Measurements from ENCODE around the gene CBX1. TPM values are rescaled to one million over a fixed set of nuclear protein-coding genes. Genes with fewer than 3 reads are reported as not detected.

CBX1 gene
- total and polyA plus RNA-seq, 2 experiments from 2014 or later, result 127 to 223 TPM

DNA sequence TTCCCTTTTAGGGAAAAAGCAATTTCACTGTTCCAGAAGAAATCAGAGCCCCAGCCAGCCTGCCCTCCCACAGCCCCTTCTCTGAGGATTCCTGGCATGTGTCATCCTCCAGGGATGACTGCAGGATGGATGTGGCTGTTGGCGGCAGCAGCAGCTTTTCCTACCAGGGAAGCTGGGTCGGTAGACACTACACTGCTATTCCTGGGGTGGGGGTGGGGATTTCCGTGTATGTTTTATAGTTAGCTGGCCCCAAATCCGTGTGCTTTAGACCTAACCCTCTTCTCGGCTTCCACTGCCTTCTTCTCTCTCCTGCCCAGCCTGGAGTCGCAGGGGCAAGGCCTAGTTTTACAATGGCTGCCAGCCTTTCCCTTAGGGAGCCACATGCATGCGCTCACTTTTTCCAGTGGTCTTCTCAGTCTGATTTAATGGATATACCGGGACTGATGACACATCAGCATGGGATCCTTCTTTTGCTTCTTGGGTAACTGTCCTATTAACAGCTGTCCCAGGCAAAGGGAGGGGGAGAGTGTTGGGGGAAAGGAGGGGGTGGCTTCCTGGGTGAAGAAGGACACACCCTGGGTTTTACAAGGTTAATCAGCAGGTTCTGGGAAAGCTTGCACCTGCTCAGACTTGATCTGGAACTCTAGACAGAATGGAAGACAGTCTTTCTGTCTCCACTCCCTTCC, 55.8 kb downstream of the CBX1 start:
- H3K4me2 ChIP-seq, result no peak overlapping the region; the same call in 1 of the 2 replicates
- no peak for ATAC-seq
- H4K20me1 ChIP-seq (replicated peaks; ENCODE audit: insufficient read depth), result peaks cover 4% of the 10 kb centered on the region; the same call in 1 of the 2 replicates

More for the DNA sequence above, 55.8 kb downstream of the CBX1 start:
- H3K9me3 Mint-ChIP-seq, result no peaks in the 10 kb centered on the region
- peaks cover 26% of the 10 kb centered on the region for H3K4me1 ChIP-seq (ENCODE audit: insufficient read depth)
- no peak for DNase-seq (ENCODE audit: low spot score)
- TF ChIP-seq ZNF462 (CRISPR knock-in tag; IDR thresholded peaks at IDR 0.05) (no peak), POLR2AphosphoS5 (IDR thresholded peaks at IDR 0.05; ENCODE audit: low read depth) (0 out of 2 replicates have a peak, but pooled peaks have one; percentile 22)
- peaks cover 33% of the 10 kb centered on the region for H3K79me2 ChIP-seq (replicated peaks; ENCODE audit: insufficient read depth)
- H2AFZ ChIP-seq, result no peak overlapping the region
- H3K9me2 ChIP-seq (ENCODE audit: insufficient read depth), result no peaks in the 10 kb centered on the region
- peaks cover 34% of the 10 kb centered on the region for H3K4me1 Mint-ChIP-seq
- peaks cover 2% of the 10 kb centered on the region; the same call in 1 of the 2 replicates for H3K36me3 ChIP-seq (ENCODE audit: insufficient read depth)
- H3F3A ChIP-seq (replicated peaks; ENCODE audit: low read depth), result peaks cover 9% of the 10 kb centered on the region; the same call in 1 of the 2 replicates
- peaks cover 21% of the 10 kb centered on the region for H3K27me3 Mint-ChIP-seq (ENCODE audit: insufficient read depth, low read depth, poor library complexity)
- no peak overlapping the region for H3K27ac ChIP-seq (ENCODE audit: low read depth)
- peak overlapping the region; percentile 98 for H3K4me3 Mint-ChIP-seq
- H3K36me3 Mint-ChIP-seq (ENCODE audit: low read depth), result peaks cover 13% of the 10 kb centered on the region
- H3K27ac Mint-ChIP-seq, result no peak overlapping the region; the same call in 1 of the 2 replicates
- H3K27me3 ChIP-seq (ENCODE audit: insufficient read depth), result no peaks in the 10 kb centered on the region
- peak overlapping the region; percentile 90; the same call in 1 of the 2 replicates for H3K4me3 ChIP-seq

Data from GM23338 (cell line).